Peyer's patch (tissue), 4 donors: ENCODE results near the gene AMDHD2. TPM values are rescaled to one million over a fixed set of nuclear protein-coding genes. Genes with fewer than 3 reads are reported as not detected.

Source experiments
- DNase-seq, 3 donors: peaks; one replicate each; pipeline ENCODE4 v3.0.0-alpha.2; 2017 to 2019
- H3K27ac ChIP-seq, 4 donors: fragments of 200-600 bp; sonication (generic); one replicate each; pipeline ENCODE4 v1.5.1; 2016 to 2019
- H3K27me3 ChIP-seq, 2 donors: fragments of 200-600 bp; sonication (generic); one replicate each; pipeline ENCODE4 v1.5.1; 2019
- H3K36me3 ChIP-seq, 3 donors: fragments of 200-600 bp; sonication (generic); one replicate each; pipeline ENCODE4 v1.5.1; 2016 to 2019
- H3K4me1 ChIP-seq, 4 donors: fragments of 200-600 bp; sonication (generic); one replicate each; pipeline ENCODE4 v1.5.1; 2016 to 2019
- H3K4me3 ChIP-seq, 4 donors: fragments of 200-600 bp; sonication (generic); 1 replicate in 3 of 4; 2 replicates in 1 of 4; pipeline ENCODE4 v1.5.1; 2016 to 2019; ENCODE audit warnings: mild to moderate bottlenecking in 1 of 4
- H3K9me3 ChIP-seq, 4 donors: fragments of 200-600 bp; sonication (generic); one replicate each; pipeline ENCODE4 v1.5.1; 2016 to 2019; ENCODE audit warnings: mild to moderate bottlenecking in 1 of 4
- POLR2A ChIP-seq, 2 donors: fragments of 450-650 bp; IDR thresholded peaks; one replicate each; pipeline ENCODE4 v1.5.1; 2017; ENCODE audit warnings: antibody characterized with exemption in 2 of 2, mild to moderate bottlenecking in 2 of 2, moderate library complexity in 2 of 2
- total RNA-seq, 4 donors: library from RNA; depleted of rRNA; stranded (reverse); fragments of >200 nt; gene quantifications; one replicate each; pipeline ENCODE4 v1.1.0, GENCODE V29; 2016
- TF ChIP-seq, protein P1 (sequence below), 6 experiments: fragments of 450-650 bp in 4 of 6; fragments of 200-600 bp in 2 of 6; sonication (generic) in 1 of 6; IDR thresholded peaks; one replicate each; pipeline ENCODE4 v1.5.1; 2017 to 2019; ENCODE audit warnings: antibody characterized with exemption in 6 of 6, mild to moderate bottlenecking in 3 of 6, moderate library complexity in 1 of 6

Gene AMDHD2
- total RNA-seq, 4 donors from 2014 or later = 56.0 to 173 (median 83.8) TPM

DNA sequence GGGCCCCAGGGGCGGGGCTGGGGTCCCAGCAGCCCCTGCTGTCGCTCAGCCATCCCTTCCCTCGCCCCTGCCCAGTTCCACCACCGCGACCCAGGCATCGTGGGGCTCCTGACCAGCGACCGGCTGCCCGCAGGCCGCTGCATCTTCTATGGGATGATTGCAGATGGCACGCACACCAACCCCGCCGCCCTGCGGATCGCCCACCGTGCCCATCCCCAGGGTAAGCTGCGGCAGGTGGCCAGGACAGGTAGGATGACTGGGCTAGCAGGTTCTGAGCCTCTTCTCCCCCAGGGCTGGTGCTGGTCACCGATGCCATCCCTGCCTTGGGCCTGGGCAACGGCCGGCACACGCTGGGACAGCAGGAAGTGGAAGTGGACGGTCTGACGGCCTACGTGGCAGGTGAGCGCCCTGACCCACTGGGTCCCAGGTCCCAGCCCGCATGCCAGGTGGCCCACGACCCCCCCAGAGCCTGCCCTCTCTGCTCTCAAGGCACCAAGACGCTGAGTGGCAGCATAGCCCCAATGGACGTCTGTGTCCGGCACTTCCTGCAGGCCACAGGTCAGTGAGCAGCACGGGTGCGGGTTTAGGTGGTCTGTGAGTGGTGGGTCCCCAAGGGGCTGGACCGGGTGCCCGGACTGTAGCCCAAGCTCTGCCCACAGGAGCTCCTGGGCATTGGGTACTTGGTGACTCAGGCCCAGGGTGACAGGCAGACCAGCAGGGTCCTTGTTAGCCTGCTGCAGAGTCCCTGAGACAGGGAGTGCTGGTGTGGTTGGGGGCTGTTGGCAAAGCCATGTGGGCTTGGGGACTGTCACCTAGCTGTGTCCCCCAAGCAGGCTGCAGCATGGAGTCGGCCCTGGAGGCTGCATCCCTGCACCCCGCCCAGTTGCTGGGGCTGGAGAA is 8.2 kb downstream of the AMDHD2 start:
- Histone ChIP-seq H3K4me1 (peaks cover 0 to 20% (median 10%) of the 10 kb centered on the region in 4 donors), H3K27ac (no peak overlapping the region), H3K27me3 (no peaks in the 10 kb centered on the region), H3K36me3 (peaks cover 0 to 40% (median 0%) of the 10 kb centered on the region in 3 donors), H3K4me3 (no peak overlapping the region), H3K9me3 (no peaks in the 10 kb centered on the region)
- TF ChIP-seq POLR2A (IDR thresholded peaks at IDR 0.05) = no peak
- TF ChIP-seq, protein P1, sequence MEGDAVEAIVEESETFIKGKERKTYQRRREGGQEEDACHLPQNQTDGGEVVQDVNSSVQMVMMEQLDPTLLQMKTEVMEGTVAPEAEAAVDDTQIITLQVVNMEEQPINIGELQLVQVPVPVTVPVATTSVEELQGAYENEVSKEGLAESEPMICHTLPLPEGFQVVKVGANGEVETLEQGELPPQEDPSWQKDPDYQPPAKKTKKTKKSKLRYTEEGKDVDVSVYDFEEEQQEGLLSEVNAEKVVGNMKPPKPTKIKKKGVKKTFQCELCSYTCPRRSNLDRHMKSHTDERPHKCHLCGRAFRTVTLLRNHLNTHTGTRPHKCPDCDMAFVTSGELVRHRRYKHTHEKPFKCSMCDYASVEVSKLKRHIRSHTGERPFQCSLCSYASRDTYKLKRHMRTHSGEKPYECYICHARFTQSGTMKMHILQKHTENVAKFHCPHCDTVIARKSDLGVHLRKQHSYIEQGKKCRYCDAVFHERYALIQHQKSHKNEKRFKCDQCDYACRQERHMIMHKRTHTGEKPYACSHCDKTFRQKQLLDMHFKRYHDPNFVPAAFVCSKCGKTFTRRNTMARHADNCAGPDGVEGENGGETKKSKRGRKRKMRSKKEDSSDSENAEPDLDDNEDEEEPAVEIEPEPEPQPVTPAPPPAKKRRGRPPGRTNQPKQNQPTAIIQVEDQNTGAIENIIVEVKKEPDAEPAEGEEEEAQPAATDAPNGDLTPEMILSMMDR (IDR thresholded peaks at IDR 0.05) = no peak
- peak in 1 of 3 donors; percentile 42 for DNase-seq

DNA sequence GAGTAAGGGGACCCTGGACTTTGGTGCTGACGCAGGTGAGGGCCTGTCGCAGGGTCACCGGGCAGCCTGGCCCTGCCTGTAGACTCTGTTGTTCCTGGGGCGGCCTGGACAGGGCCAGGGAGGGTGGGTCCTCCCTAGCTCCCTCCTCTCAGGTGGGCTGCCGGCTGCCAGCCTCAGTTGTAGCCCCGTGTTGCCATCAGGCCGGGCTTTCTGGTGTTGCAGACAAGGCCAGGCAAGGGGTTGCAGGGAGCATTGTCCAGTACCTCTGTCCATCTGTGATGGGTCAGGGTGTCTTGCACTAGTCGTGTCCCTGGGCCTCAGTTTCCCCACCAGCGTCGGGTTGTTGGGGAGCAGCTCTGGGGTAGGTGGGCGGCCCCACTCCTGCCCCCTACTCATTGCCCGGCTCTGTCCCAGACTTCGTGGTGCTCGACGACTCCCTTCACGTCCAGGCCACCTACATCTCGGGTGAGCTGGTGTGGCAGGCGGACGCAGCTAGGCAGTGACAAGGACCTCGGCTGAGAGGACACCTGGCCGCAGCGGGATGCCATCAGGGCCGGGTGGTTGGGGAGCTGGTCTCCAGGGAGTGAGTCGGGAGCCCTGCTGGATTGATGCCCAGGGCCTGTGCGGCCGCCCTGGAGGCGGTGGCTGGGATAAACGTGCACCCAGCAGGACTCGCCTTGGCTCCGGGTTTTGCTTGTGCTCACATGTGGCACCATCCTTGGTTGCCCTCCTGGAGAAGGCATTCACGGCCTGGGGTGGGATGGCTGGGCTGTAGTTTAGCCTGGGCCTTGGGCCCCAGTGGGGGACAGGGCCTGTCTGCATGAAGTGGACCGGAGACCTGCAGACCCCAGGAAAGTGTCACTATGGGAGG is 9.1 kb downstream of the AMDHD2 start:
- DNase-seq = peak in 1 of 3 donors; percentile 48
- Histone ChIP-seq H3K4me3 (no peak overlapping the region), H3K4me1 (peaks cover 0 to 17% (median 9%) of the 10 kb centered on the region in 4 donors), H3K27me3 (no peaks in the 10 kb centered on the region), H3K9me3 (no peaks in the 10 kb centered on the region), H3K27ac (no peak overlapping the region), H3K36me3 (peaks cover 0 to 32% (median 0%) of the 10 kb centered on the region in 3 donors)
- TF ChIP-seq POLR2A (IDR thresholded peaks at IDR 0.05) = no peak
- TF ChIP-seq, protein P1 (IDR thresholded peaks at IDR 0.05) = no peak

DNA sequence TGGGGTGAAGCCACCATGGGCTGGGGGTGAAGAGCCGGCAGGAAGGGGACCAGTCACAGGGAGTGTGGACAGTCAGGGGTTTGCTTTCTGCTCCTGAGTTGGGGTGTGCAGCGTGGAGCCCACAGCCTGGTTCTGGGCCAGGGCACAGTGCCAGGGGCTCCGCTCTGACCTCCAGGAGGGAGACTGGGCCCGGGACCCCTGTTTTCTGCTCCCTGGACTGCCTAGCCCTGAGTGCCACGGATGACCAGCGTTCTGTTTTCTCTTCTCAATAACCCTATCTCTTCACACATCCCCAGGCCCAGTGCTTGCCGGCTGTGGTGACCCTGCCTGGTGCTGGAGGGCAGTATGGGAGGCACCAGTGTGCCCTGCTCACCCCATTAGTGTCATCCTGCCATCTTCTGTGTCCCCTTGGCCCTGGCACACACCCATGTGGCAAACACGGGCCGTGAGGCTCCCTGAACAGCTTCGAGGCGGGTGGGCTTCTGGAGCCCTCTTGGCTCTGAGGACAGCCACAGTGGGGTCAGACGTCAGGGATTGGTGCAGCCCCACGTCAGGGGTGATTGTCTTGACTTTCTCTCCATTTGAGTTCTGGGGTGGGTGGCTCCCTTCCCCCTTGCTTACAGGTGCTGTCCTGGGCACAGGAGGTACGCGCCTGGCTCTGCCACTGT is 9.9 kb downstream of the AMDHD2 start:
- DNase-seq = peak in 1 of 3 donors; percentile 47
- no peaks in the 10 kb centered on the region for H3K9me3 ChIP-seq
- peaks cover 0 to 32% (median 0%) of the 10 kb centered on the region in 3 donors for H3K36me3 ChIP-seq
- peaks cover 0 to 14% (median 7%) of the 10 kb centered on the region in 4 donors for H3K4me1 ChIP-seq
- H3K27ac ChIP-seq = no peak overlapping the region
- no peaks in the 10 kb centered on the region for H3K27me3 ChIP-seq
- TF ChIP-seq, protein P1 (IDR thresholded peaks at IDR 0.05) = no peak
- TF ChIP-seq POLR2A (IDR thresholded peaks at IDR 0.05) = no peak
- no peak overlapping the region for H3K4me3 ChIP-seq

DNA sequence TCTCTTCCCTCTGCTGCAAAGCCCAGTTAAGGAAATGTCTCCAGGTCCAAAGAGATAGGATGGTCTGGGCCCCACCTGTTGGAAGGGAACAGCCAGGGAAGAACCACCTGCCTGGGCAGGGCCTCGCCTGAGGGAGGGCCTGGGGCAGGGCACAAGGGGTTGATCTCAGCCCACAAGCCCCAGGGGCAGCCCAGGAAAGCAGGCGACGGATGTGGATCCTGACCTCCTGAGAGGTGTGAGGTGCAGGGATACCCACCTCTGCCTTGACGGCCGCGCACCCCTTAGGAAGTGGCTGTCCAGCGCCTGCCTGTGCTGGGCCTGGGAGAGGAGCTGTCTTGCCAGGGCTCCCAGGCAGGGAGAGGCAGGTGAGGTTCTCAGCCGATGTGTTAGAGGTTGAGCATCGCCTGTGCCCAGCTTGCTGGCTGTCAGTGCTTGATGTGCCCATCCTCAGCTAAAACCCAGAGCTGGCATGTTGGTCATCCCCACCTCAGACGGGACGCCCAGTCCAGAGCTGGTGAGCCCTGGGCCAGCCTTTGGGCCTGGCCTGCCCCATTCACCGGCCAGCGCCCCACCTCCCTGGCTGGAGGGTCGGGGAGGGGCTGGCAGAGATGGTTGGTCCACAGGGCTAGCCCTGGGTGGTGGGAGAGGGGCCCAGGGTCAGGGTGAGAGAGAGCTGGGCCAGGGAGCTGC is 10.6 kb downstream of the AMDHD2 start:
- H3K4me3 ChIP-seq = peak overlapping the region in 1 of 4 donors; percentile 68
- H3K4me1 ChIP-seq = peaks cover 0 to 12% (median 7%) of the 10 kb centered on the region in 4 donors
- no peaks in the 10 kb centered on the region for H3K27me3 ChIP-seq
- H3K36me3 ChIP-seq = peaks cover 0 to 32% (median 0%) of the 10 kb centered on the region in 3 donors
- peak overlapping the region; percentile 93 to 97 (median 97) for H3K27ac ChIP-seq
- no peak for TF ChIP-seq POLR2A (IDR thresholded peaks at IDR 0.05)
- TF ChIP-seq, protein P1 (IDR thresholded peaks at IDR 0.05) = no peak
- DNase-seq = peak in 2 of 3 donors; percentile 52 to 56
- no peaks in the 10 kb centered on the region for H3K9me3 ChIP-seq
